NCI-H128 (cell line): ENCODE data around the gene ENKUR.
A peak's percentile ranks its signal among the peaks of the same experiment; 100 is the strongest.

Source experiments
- DNase-seq: peaks from one replicate; lab custom pipeline; 2025; ENCODE audit not compliant: unreplicated experiment; lab: John Stamatoyannopoulos, UW

ENKUR gene

GRCh38 chr10:25015828-25016375, at the start of gene ENKUR:
TSS of gene ENKUR (minus strand) at chr10:25016158. CDS start at chr10:25015936, 222 bp downstream.
- peak; percentile 75 for DNase-seq

GRCh38 chr10:25064401-25064800, 48.4 kb upstream of the ENKUR start:
- no peak for DNase-seq

GRCh38 chr10:25063644-25064043, 47.7 kb upstream of the ENKUR start:
- DNase-seq = no peak

GRCh38 chr10:25063157-25063556, 47.2 kb upstream of the ENKUR start:
- no peak for DNase-seq

- DNase-seq = no peak
Measured at GRCh38 chr10:25061711-25062449, 45.9 kb upstream of the ENKUR start.

- no peak for DNase-seq
Measured at GRCh38 chr10:25061125-25061524, 45.2 kb upstream of the ENKUR start.

GRCh38 chr10:25059990-25060389, 44.0 kb upstream of the ENKUR start:
- DNase-seq = no peak

GRCh38 chr10:25057886-25058285, 41.9 kb upstream of the ENKUR start:
- DNase-seq = no peak

GRCh38 chr10:25056726-25057125, 40.8 kb upstream of the ENKUR start:
- no peak for DNase-seq

GRCh38 chr10:25052012-25052411, 36.1 kb upstream of the ENKUR start:
- DNase-seq = no peak

GRCh38 chr10:25050402-25050801, 34.4 kb upstream of the ENKUR start:
- no peak for DNase-seq

GRCh38 chr10:25049966-25050365, 34.0 kb upstream of the ENKUR start:
- DNase-seq = no peak

- no peak for DNase-seq
Measured at GRCh38 chr10:25048450-25048849, 32.5 kb upstream of the ENKUR start.

GRCh38 chr10:25047591-25048301, 31.8 kb upstream of the ENKUR start:
- DNase-seq = no peak

- DNase-seq = no peak
Measured at GRCh38 chr10:25047088-25047487, 31.1 kb upstream of the ENKUR start.

- no peak for DNase-seq
Measured at GRCh38 chr10:25046641-25047040, 30.7 kb upstream of the ENKUR start.

GRCh38 chr10:25039531-25039930, 23.6 kb upstream of the ENKUR start:
- DNase-seq = no peak

- DNase-seq = no peak
Measured at GRCh38 chr10:25038325-25038724, 22.4 kb upstream of the ENKUR start.

- DNase-seq = no peak
Measured at GRCh38 chr10:25036381-25036780, 20.4 kb upstream of the ENKUR start.

GRCh38 chr10:25029519-25029918, 13.6 kb upstream of the ENKUR start:
- DNase-seq = no peak

- DNase-seq = no peak
Measured at GRCh38 chr10:25028711-25029110, 12.8 kb upstream of the ENKUR start.

GRCh38 chr10:25026463-25026862, 10.5 kb upstream of the ENKUR start:
- DNase-seq = no peak
